Measurements from ENCODE around the gene ARPC1B.

The ARPC1B gene

GRCh38 chr7:99365318-99366141 lies 9.0 kb upstream of the ARPC1B start:
- no peaks in the 10 kb centered on the region for H3K9me3 ChIP-seq (ENCODE audit: low read length)
- no peaks in the 10 kb centered on the region for H3K27me3 ChIP-seq (ENCODE audit: insufficient read depth, low read length)
- H3K9ac ChIP-seq (ENCODE audit: low read length) = no peak overlapping the region
- no peaks in the 10 kb centered on the region for H3K79me2 ChIP-seq (ENCODE audit: insufficient read depth, low read length)
- peaks cover 73% of the 10 kb centered on the region for H3K36me3 ChIP-seq (ENCODE audit: insufficient read depth, low read length)
- no peaks in the 10 kb centered on the region for H3K4me1 ChIP-seq (ENCODE audit: insufficient read depth, low read length, severe bottlenecking)
- no peak overlapping the region for H3K4me2 ChIP-seq (ENCODE audit: low read length)
- no peak overlapping the region for H2AFZ ChIP-seq (ENCODE audit: low read length)
- no peak overlapping the region for H3K27ac ChIP-seq (ENCODE audit: low read depth, low read length, poor library complexity, severe bottlenecking)
- H3K4me3 ChIP-seq (ENCODE audit: low read depth, low read length, poor library complexity, severe bottlenecking) = no peak overlapping the region
- no peak for TF ChIP-seq EZH2 (IDR thresholded peaks at IDR 0.05; ENCODE audit: borderline replicate concordance, low read length)
- peak; percentile 70 for TF ChIP-seq CTCF (IDR thresholded peaks at IDR 0.05; ENCODE audit: low read length)
- 0 out of 2 replicates have a peak, but pooled peaks cover 5% of the 10 kb centered on the region for H3F3A ChIP-seq (ENCODE audit: insufficient read depth, low read length)
- no peaks in the 10 kb centered on the region for H4K20me1 ChIP-seq (ENCODE audit: insufficient read depth, low read length)
- H3K9me2 ChIP-seq (ENCODE audit: low read depth, low read length) = no peaks in the 10 kb centered on the region

DNA sequence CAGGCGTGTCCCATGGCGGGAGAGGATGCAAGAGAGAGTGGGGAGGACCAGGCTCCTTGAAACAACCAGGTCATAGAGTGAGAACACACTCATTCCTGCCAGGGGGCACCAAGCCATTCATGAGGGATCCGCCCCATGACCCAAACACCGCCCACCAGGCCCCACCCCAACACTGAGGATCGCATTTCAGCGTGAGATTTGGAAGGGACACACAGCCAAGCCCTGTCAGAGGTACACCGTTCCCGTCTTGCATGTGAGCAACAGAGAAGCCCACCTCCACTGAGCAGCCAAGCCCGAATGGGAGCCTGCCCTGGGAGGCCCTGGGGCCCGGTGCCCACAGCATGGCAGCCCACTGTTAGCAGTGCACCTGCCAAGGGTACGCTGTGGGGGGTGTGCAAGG lies 7.9 kb upstream of the ARPC1B start:
- H3K4me1 ChIP-seq (ENCODE audit: insufficient read depth, low read length, severe bottlenecking) = no peaks in the 10 kb centered on the region
- no peak overlapping the region for H3K27ac ChIP-seq (ENCODE audit: low read depth, low read length, poor library complexity, severe bottlenecking)
- 0 out of 2 replicates have a peak, but pooled peaks cover 3% of the 10 kb centered on the region for H3F3A ChIP-seq (ENCODE audit: insufficient read depth, low read length)
- H3K9me2 ChIP-seq (ENCODE audit: low read depth, low read length) = no peaks in the 10 kb centered on the region
- H3K9ac ChIP-seq (ENCODE audit: low read length) = no peak overlapping the region
- peaks cover 62% of the 10 kb centered on the region for H3K36me3 ChIP-seq (ENCODE audit: insufficient read depth, low read length)
- H2AFZ ChIP-seq (ENCODE audit: low read length) = no peak overlapping the region
- no peaks in the 10 kb centered on the region for H3K79me2 ChIP-seq (ENCODE audit: insufficient read depth, low read length)
- no peaks in the 10 kb centered on the region for H3K9me3 ChIP-seq (ENCODE audit: low read length)
- H4K20me1 ChIP-seq (ENCODE audit: insufficient read depth, low read length) = no peaks in the 10 kb centered on the region
- TF ChIP-seq CTCF (IDR thresholded peaks at IDR 0.05; ENCODE audit: low read length) (no peak), EZH2 (IDR thresholded peaks at IDR 0.05; ENCODE audit: borderline replicate concordance, low read length) (no peak)
- H3K27me3 ChIP-seq (ENCODE audit: insufficient read depth, low read length) = no peaks in the 10 kb centered on the region
- H3K4me3 ChIP-seq (ENCODE audit: low read depth, low read length, poor library complexity, severe bottlenecking) = no peak overlapping the region
- H3K4me2 ChIP-seq (ENCODE audit: low read length) = no peak overlapping the region

- Histone ChIP-seq H3K79me2 (ENCODE audit: insufficient read depth, low read length) (no peaks in the 10 kb centered on the region), H3F3A (ENCODE audit: insufficient read depth, low read length) (no peaks in the 10 kb centered on the region), H4K20me1 (ENCODE audit: insufficient read depth, low read length) (no peaks in the 10 kb centered on the region), H3K4me2 (ENCODE audit: low read length) (no peak overlapping the region), H3K9ac (ENCODE audit: low read length) (no peak overlapping the region), H3K4me3 (ENCODE audit: low read depth, low read length, poor library complexity, severe bottlenecking) (no peak overlapping the region), H3K27me3 (ENCODE audit: insufficient read depth, low read length) (no peaks in the 10 kb centered on the region), H3K9me2 (ENCODE audit: low read depth, low read length) (no peaks in the 10 kb centered on the region), H3K9me3 (ENCODE audit: low read length) (no peaks in the 10 kb centered on the region), H3K36me3 (ENCODE audit: insufficient read depth, low read length) (peaks cover 45% of the 10 kb centered on the region), H3K27ac (ENCODE audit: low read depth, low read length, poor library complexity, severe bottlenecking) (no peak overlapping the region), H2AFZ (ENCODE audit: low read length) (no peak overlapping the region), H3K4me1 (ENCODE audit: insufficient read depth, low read length, severe bottlenecking) (peaks cover 3% of the 10 kb centered on the region)
- TF ChIP-seq EZH2 (IDR thresholded peaks at IDR 0.05; ENCODE audit: borderline replicate concordance, low read length) (no peak), CTCF (IDR thresholded peaks at IDR 0.05; ENCODE audit: low read length) (no peak)
Observed at GRCh38 chr7:99368750-99369389, 5.7 kb upstream of the ARPC1B start.

Measured in OCI-LY1 (cell line).